OCI-LY7 (cell line): ENCODE data around the gene CREB3.

Experiments used
- CTCF ChIP-seq: fragments of 200-600 bp; sonication (generic); conservative IDR thresholded peaks from 2 replicates; pipeline ENCODE4 v1.5.1; 2014; ENCODE audit warnings: mild to moderate bottlenecking, antibody characterized with exemption, low read length, moderate library complexity, mixed read lengths
- EZH2phosphoT487 ChIP-seq: fragments of 200-600 bp; sonication (generic); IDR thresholded peaks from 2 replicates; pipeline ENCODE4 v1.6.1; 2018; ENCODE audit warnings: low read depth, borderline replicate concordance, mild to moderate bottlenecking, mixed run types, antibody characterized with exemption, low read length, moderate library complexity, mixed read lengths

- no peak for TF ChIP-seq CTCF
- no peak for TF ChIP-seq EZH2phosphoT487
Observed at GRCh38 chr9:35713578-35713977, 18.9 kb upstream of the CREB3 start.
